ENCODE results near the gene CBFA2T2.
"Not testable (repeated sequence)": the region's sequence is repeated elsewhere in the genome, so short reads cannot be mapped to it uniquely, and the experiment has no call there.

The CBFA2T2 gene

DNA sequence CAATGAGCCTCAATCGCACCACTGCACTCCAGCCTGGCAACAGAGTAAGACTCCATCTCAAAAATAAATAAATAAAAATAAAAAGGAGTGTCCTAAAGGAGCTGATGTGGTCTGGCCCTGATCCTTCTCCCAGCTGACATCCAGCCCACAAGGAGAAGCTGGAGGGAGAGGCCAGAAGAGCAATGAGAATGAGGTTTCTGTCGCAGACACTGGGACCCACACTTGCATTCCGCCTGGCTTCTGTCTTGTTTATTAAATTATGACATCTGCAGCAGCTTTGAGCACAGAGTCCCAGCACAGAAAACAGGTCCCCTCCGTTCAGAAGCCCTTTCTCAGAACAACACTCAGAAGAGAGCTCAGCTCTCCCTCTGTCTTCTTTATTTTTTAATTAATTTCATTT is 206.6 kb downstream of the CBFA2T2 start:
- no peaks in the 10 kb centered on the region for H3K79me2 ChIP-seq (ENCODE audit: insufficient read depth, low read length)
- no peak overlapping the region for H2AFZ ChIP-seq (ENCODE audit: low read length)
- H3K27me3 ChIP-seq (ENCODE audit: insufficient read depth, low read length, poor library complexity, severe bottlenecking): no peaks in the 10 kb centered on the region
- no peaks in the 10 kb centered on the region for H3K4me1 ChIP-seq (ENCODE audit: insufficient read depth, low read length, poor library complexity, severe bottlenecking)
- H3K9me2 ChIP-seq (replicated peaks; ENCODE audit: low read depth, low read length): no peaks in the 10 kb centered on the region
- H3K4me3 ChIP-seq (ENCODE audit: low read length, poor library complexity, severe bottlenecking): no peak overlapping the region
- H4K20me1 ChIP-seq (ENCODE audit: insufficient read depth, low read length, poor library complexity, severe bottlenecking): no peaks in the 10 kb centered on the region
- H3K9ac ChIP-seq (ENCODE audit: low read depth, low read length, poor library complexity, severe bottlenecking): no peak overlapping the region
- no peak overlapping the region for H3K4me2 ChIP-seq (ENCODE audit: low read depth, low read length, poor library complexity, severe bottlenecking)
- TF ChIP-seq, protein P1, sequence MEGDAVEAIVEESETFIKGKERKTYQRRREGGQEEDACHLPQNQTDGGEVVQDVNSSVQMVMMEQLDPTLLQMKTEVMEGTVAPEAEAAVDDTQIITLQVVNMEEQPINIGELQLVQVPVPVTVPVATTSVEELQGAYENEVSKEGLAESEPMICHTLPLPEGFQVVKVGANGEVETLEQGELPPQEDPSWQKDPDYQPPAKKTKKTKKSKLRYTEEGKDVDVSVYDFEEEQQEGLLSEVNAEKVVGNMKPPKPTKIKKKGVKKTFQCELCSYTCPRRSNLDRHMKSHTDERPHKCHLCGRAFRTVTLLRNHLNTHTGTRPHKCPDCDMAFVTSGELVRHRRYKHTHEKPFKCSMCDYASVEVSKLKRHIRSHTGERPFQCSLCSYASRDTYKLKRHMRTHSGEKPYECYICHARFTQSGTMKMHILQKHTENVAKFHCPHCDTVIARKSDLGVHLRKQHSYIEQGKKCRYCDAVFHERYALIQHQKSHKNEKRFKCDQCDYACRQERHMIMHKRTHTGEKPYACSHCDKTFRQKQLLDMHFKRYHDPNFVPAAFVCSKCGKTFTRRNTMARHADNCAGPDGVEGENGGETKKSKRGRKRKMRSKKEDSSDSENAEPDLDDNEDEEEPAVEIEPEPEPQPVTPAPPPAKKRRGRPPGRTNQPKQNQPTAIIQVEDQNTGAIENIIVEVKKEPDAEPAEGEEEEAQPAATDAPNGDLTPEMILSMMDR (conservative IDR thresholded peaks at IDR 0.05; ENCODE audit: low read length): no peak
- no peak for TF ChIP-seq EZH2phosphoT487 (IDR thresholded peaks at IDR 0.05; ENCODE audit: borderline replicate concordance)
- no peaks in the 10 kb centered on the region for H3K9me3 ChIP-seq (ENCODE audit: insufficient read depth, low read depth, low read length)
- H3F3A ChIP-seq (ENCODE audit: low read depth): no peaks in the 10 kb centered on the region
- no peaks in the 10 kb centered on the region for H3K36me3 ChIP-seq (ENCODE audit: insufficient read depth, low read length)

DNA sequence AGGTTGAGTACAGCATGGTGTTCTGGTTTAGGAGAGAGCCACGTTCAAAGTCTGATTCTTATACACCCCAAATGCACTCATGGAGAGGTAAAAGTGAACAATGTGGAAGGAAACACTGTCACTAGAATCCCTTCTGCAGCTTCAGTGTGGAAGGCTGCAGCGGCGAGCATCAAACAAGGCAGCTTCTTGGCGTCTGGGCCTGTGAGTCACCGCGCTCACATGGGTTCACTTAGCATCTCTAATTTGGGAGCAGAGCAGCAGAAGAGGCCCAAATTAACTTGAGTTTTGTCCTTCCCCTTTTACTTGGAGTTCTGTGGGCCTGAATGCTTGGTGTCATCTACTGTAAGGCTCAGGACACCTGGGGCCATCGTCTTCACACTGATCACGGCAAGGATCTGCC is 207.2 kb downstream of the CBFA2T2 start:
- H3K4me2 ChIP-seq (ENCODE audit: low read depth, low read length, poor library complexity, severe bottlenecking): no peak overlapping the region

DNA sequence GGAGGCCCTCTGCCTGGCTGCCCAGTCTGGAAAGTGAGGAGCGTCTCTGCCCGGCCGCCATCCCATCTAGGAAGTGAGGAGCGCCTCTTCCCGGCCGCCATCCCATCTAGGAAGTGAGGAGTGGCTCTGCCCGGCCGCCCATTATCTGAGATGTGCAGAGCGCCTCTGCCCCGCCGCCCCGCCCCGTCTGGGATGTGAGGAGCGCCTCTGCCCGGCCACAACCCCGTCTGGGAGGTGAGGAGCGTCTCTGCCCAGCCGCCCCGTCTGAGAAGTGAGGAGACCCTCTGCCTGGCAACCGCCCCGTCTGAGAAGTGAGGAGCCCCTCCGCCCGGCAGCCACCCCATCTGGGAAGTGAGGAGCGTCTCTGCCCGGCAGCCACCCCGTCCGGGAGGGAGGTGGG is 209.1 kb downstream of the CBFA2T2 start:
- not testable (repeated sequence) for H3K9me2 ChIP-seq (replicated peaks; ENCODE audit: low read depth, low read length); H3K36me3 ChIP-seq (ENCODE audit: insufficient read depth, low read length); H3K9ac ChIP-seq (ENCODE audit: low read depth, low read length, poor library complexity, severe bottlenecking)

More for the DNA sequence above, 207.2 kb downstream of the CBFA2T2 start:
- H3K4me1 ChIP-seq (ENCODE audit: insufficient read depth, low read length, poor library complexity, severe bottlenecking): no peaks in the 10 kb centered on the region
- H3K36me3 ChIP-seq (ENCODE audit: insufficient read depth, low read length): no peaks in the 10 kb centered on the region
- H2AFZ ChIP-seq (ENCODE audit: low read length): no peak overlapping the region
- no peaks in the 10 kb centered on the region for H3K27me3 ChIP-seq (ENCODE audit: insufficient read depth, low read length, poor library complexity, severe bottlenecking)
- no peak overlapping the region for H3K4me3 ChIP-seq (ENCODE audit: low read length, poor library complexity, severe bottlenecking)
- no peaks in the 10 kb centered on the region for H3K9me3 ChIP-seq (ENCODE audit: insufficient read depth, low read depth, low read length)
- no peaks in the 10 kb centered on the region for H4K20me1 ChIP-seq (ENCODE audit: insufficient read depth, low read length, poor library complexity, severe bottlenecking)
- no peaks in the 10 kb centered on the region for H3K9me2 ChIP-seq (replicated peaks; ENCODE audit: low read depth, low read length)
- no peaks in the 10 kb centered on the region for H3F3A ChIP-seq (ENCODE audit: low read depth)
- TF ChIP-seq, protein P1 (conservative IDR thresholded peaks at IDR 0.05; ENCODE audit: low read length): no peak
- TF ChIP-seq EZH2phosphoT487 (IDR thresholded peaks at IDR 0.05; ENCODE audit: borderline replicate concordance): no peak
- H3K9ac ChIP-seq (ENCODE audit: low read depth, low read length, poor library complexity, severe bottlenecking): no peak overlapping the region
- H3K79me2 ChIP-seq (ENCODE audit: insufficient read depth, low read length): no peaks in the 10 kb centered on the region

More for the DNA sequence above, 209.1 kb downstream of the CBFA2T2 start:
- H3K4me3 ChIP-seq (ENCODE audit: low read length, poor library complexity, severe bottlenecking); H4K20me1 ChIP-seq (ENCODE audit: insufficient read depth, low read length, poor library complexity, severe bottlenecking); H2AFZ ChIP-seq (ENCODE audit: low read length); H3K9me3 ChIP-seq (ENCODE audit: insufficient read depth, low read depth, low read length); H3F3A ChIP-seq (ENCODE audit: low read depth); H3K27me3 ChIP-seq (ENCODE audit: insufficient read depth, low read length, poor library complexity, severe bottlenecking); H3K4me1 ChIP-seq (ENCODE audit: insufficient read depth, low read length, poor library complexity, severe bottlenecking); H3K4me2 ChIP-seq (ENCODE audit: low read depth, low read length, poor library complexity, severe bottlenecking); H3K79me2 ChIP-seq (ENCODE audit: insufficient read depth, low read length): not testable (repeated sequence)

Measured in Loucy (cell line).